B cell (primary cell): ENCODE results near the gene PPP4C. TPM values are rescaled to one million over a fixed set of nuclear protein-coding genes. Genes with fewer than 3 reads are reported as not detected.

ENCODE experiments used
- ATAC-seq: fragments of 200-7000 bp; cut with Tn5 transposase; one replicate; pipeline ENCODE4 v1.10.0; 2021; ENCODE audit warnings: low read depth, mild to moderate bottlenecking, moderate number of reproducible peaks, moderate library complexity
- CTCF ChIA-PET: fragments of 350-600 bp; sonication (Branson Sonifier 250); formaldehyde crosslinking; loops from one replicate; lab custom pipeline; 2021; ENCODE audit warnings: antibody characterized with exemption, inconsistent platforms; lab: Charles Lee
- POLR2A ChIA-PET: fragments of 350-600 bp; sonication (Branson Sonifier 250); formaldehyde crosslinking; loops from one replicate; lab custom pipeline; 2021; ENCODE audit warnings: antibody characterized with exemption; lab: Charles Lee
- DNase-seq: peaks from one replicate; pipeline ENCODE4 v3.0.0; 2013
- H2AFZ ChIP-seq: 2 replicates; pipeline ENCODE4 v1.6.1; 2012; ENCODE audit warnings: mild to moderate bottlenecking, low read depth, low read length; ENCODE audit not compliant: insufficient read depth, poor library complexity, severe bottlenecking
- H3K27ac ChIP-seq, 2 donors: 1 replicate in 1 of 2; 2 replicates in 1 of 2; pipeline ENCODE4 v1.5.1; 2012 to 2013; ENCODE audit warnings: low read length in 2 of 2, mild to moderate bottlenecking in 2 of 2, moderate library complexity in 1 of 2
- H3K27me3 ChIP-seq, 4 experiments: fragments of 200-600 bp in 1 of 4; sonication (generic) in 1 of 4; replicated peaks in 1 of 4; 1 replicate in 2 of 4; 2 replicates in 2 of 4; pipeline versions ENCODE4 v1.6.1 to v1.7.0; 2013 to 2016; ENCODE audit warnings: low read length in 3 of 4, mild to moderate bottlenecking in 2 of 4, mixed read lengths in 1 of 4, moderate library complexity in 1 of 4; ENCODE audit not compliant: insufficient read depth in 4 of 4, control insufficient read depth in 3 of 4; ENCODE audit errors: control extremely low read depth in 1 of 4
- H3K36me3 ChIP-seq, 2 experiments: replicated peaks in 1 of 2; 1 replicate in 1 of 2; 2 replicates in 1 of 2; pipeline versions ENCODE4 v1.6.1 to v1.7.1; 2013; ENCODE audit warnings: low read length in 1 of 2; ENCODE audit not compliant: insufficient read depth in 2 of 2, control insufficient read depth in 1 of 2; ENCODE audit errors: control extremely low read depth in 1 of 2, extremely low read depth in 1 of 2
- H3K4me1 ChIP-seq, 2 donors: fragments of 200-600 bp in 1 of 2; sonication (generic) in 1 of 2; 1 replicate in 1 of 2; 2 replicates in 1 of 2; pipeline versions ENCODE4 v1.5.1 to v1.6.1; 2013 to 2017; ENCODE audit warnings: low read length in 2 of 2; ENCODE audit not compliant: control insufficient read depth in 2 of 2, insufficient read depth in 2 of 2
- H3K4me2 ChIP-seq: replicated peaks from 2 replicates; pipeline ENCODE3; 2012; ENCODE audit warnings: mild to moderate bottlenecking, low read depth, low read length; ENCODE audit not compliant: poor library complexity, severe bottlenecking
- H3K4me3 ChIP-seq, 5 experiments: fragments of 200-600 bp in 1 of 5; sonication (generic) in 1 of 5; 1 replicate in 3 of 5; 2 replicates in 2 of 5; pipeline versions ENCODE4 v1.5.1 to v1.7.0; 2011 to 2016; ENCODE audit warnings: low read length in 4 of 5, mild to moderate bottlenecking in 4 of 5, low read depth in 2 of 5, control low read depth in 1 of 5, moderate library complexity in 1 of 5; ENCODE audit not compliant: insufficient read depth in 1 of 5; ENCODE audit errors: control extremely low read depth in 1 of 5, extremely low read depth in 1 of 5
- H3K79me2 ChIP-seq: fragments of 200-600 bp; sonication (generic); one replicate; pipeline ENCODE4 v1.6.0; 2016; ENCODE audit warnings: low read length; ENCODE audit not compliant: control insufficient read depth, insufficient read depth
- H3K9ac ChIP-seq: fragments of 200-600 bp; sonication (generic); 2 replicates; pipeline ENCODE4 v1.6.1; 2017; ENCODE audit warnings: mild to moderate bottlenecking, low read length, moderate library complexity
- H3K9me3 ChIP-seq, 3 donors: one replicate each; pipeline versions ENCODE4 v1.6.1 to v1.7.1; 2013; ENCODE audit warnings: low read length in 2 of 3; ENCODE audit not compliant: control insufficient read depth in 2 of 3, insufficient read depth in 1 of 3; ENCODE audit errors: control extremely low read depth in 1 of 3
- H4K20me1 ChIP-seq: 2 replicates; pipeline ENCODE4 v1.6.0; 2012; ENCODE audit warnings: mild to moderate bottlenecking, low read length; ENCODE audit not compliant: insufficient read depth, control insufficient read depth, poor library complexity, severe bottlenecking
- H3K27ac Mint-ChIP-seq: one replicate; pipeline ENCODE4 v1.8.0; 2021; ENCODE audit warnings: mixed read lengths
- H3K27me3 Mint-ChIP-seq: one replicate; pipeline ENCODE4 v1.8.0; 2021; ENCODE audit warnings: mixed read lengths
- H3K4me1 Mint-ChIP-seq: one replicate; pipeline ENCODE4 v1.8.0; 2021; ENCODE audit warnings: mixed read lengths
- H3K4me3 Mint-ChIP-seq: one replicate; pipeline ENCODE4 v1.8.0; 2021; ENCODE audit warnings: mixed read lengths
- H3K9me3 Mint-ChIP-seq: one replicate; pipeline ENCODE4 v1.8.0; 2022; ENCODE audit warnings: mixed read lengths; ENCODE audit not compliant: insufficient read depth
- CTCF ChIP-seq: fragments of 200-600 bp; IDR thresholded peaks from one replicate; pipeline ENCODE4 v1.8.0; 2022; ENCODE audit warnings: antibody characterized with exemption, mild to moderate bottlenecking
- EZH2 ChIP-seq: IDR thresholded peaks from 2 replicates; pipeline ENCODE4 v1.6.1; 2012; ENCODE audit warnings: borderline replicate concordance, low read depth, mild to moderate bottlenecking, moderate library complexity, low read length; ENCODE audit not compliant: insufficient read depth, poor library complexity, severe bottlenecking
- WGBS: methylation state at CpG from one replicate; pipeline ENCODE4 v1.1.5; 2013; ENCODE audit warnings: missing lambda C conversion rate; ENCODE audit not compliant: insufficient coverage; 5-methylcytosine and 5-hydroxymethylcytosine counted together
- intact Hi-C: fragments of 100-400 bp; cut with micrococcal nuclease; formaldehyde crosslinking; loops from one replicate; pipeline ENCODE4 v1.10.0; 2022
- polyA plus RNA-seq: library from polyadenylated mRNA; depleted of rRNA; stranded (reverse); fragments of >200 nt; gene quantifications from 2 replicates; pipeline ENCODE4 v1.2.3, GENCODE V29; 2012
- total RNA-seq, 2 donors: library from RNA; stranded (reverse); fragments of 120-200 nt in 1 of 2; gene quantifications; 1 replicate in 1 of 2; 2 replicates in 1 of 2; pipeline versions ENCODE4 v1.2.3 to v1.2.4, GENCODE V29; 2013 to 2022

The PPP4C gene
- total and polyA plus RNA-seq, 2 donors (not counting 1 experiment from before 2014, with no cell fraction given), result 93.3 to 106 TPM

- CTCF ChIA-PET, result interaction anchor here (1.0 kb wide), 1 partner anchor 30 kb away, joined by 3 read pairs; no protein-coding TSS in a partner anchor
Measured at GRCh38 chr16:30122604-30123160, 46.9 kb downstream of the PPP4C start.

More at GRCh38 chr16:30122604-30123160, 46.9 kb downstream of the PPP4C start:
- Histone ChIP-seq H3K9me3 (no peaks in the 10 kb centered on the region), H3K36me3 (peaks cover 0 to 10% of the 10 kb centered on the region in 2 experiments), H3K4me2 (peak overlapping the region; percentile 99), H2AFZ (peak overlapping the region; percentile 90), H3K79me2 (peaks cover 11% of the 10 kb centered on the region), H3K27me3 (no peaks in the 10 kb centered on the region), H3K4me1 (peaks cover 18 to 24% of the 10 kb centered on the region in 2 donors), H3K4me3 (peak overlapping the region; percentile 38 to 79 (median 75)), H4K20me1 (no peaks in the 10 kb centered on the region), H3K9ac (peak overlapping the region; percentile 88), H3K27ac (peak overlapping the region; percentile 38 to 74)
- TF ChIP-seq EZH2 (no peak), CTCF (no peak)
- peak; percentile 50 for DNase-seq
- peak overlapping the region; percentile 81 for H3K27ac Mint-ChIP-seq
- peaks cover 24% of the 10 kb centered on the region for H3K4me1 Mint-ChIP-seq
- no peaks in the 10 kb centered on the region for H3K9me3 Mint-ChIP-seq
- intact Hi-C loops, result loop anchor here (1.0 to 2.0 kb wide), 3 partner anchors 26 to 58 kb away; partner anchors contain the start of genes ALDOA and YPEL3
- peak; percentile 9 for ATAC-seq
- WGBS, result under 1% methylated on average over 39 of the region's 42 CpGs
- H3K4me3 Mint-ChIP-seq, result peak overlapping the region; percentile 86
- H3K27me3 Mint-ChIP-seq, result no peaks in the 10 kb centered on the region
- POLR2A ChIA-PET, result interaction anchor here (1.2 to 1.7 kb wide), 3 partner anchors 30 to 62 kb away, joined by 3 to 10 read pairs (median 9); partner anchors contain the start of genes CORO1A and TBX6
